Stomach (tissue), 9 donors: ENCODE measurements around the gene TNRC18. TPM values are rescaled to one million over a fixed set of nuclear protein-coding genes. Genes with fewer than 3 reads are reported as not detected.
"Not testable (repeated sequence)": the region's sequence is repeated elsewhere in the genome, so short reads cannot be mapped to it uniquely, and the experiment has no call there.

Source experiments
- DNase-seq, 2 donors: peaks; one replicate each; pipeline versions ENCODE4 v3.0.0 to v3.0.0-alpha.2; 2013 to 2019
- H3K27ac ChIP-seq, 5 donors: fragments of 200-600 bp in 4 of 5; sonication (generic) in 4 of 5; one replicate each; pipeline ENCODE4 v1.5.1; 2013 to 2019; ENCODE audit warnings: mild to moderate bottlenecking in 1 of 5, moderate library complexity in 1 of 5
- H3K27me3 ChIP-seq, 3 donors: fragments of 200-600 bp; sonication (generic); one replicate each; pipeline ENCODE4 v1.5.1; 2017 to 2019; ENCODE audit warnings: mixed run types in 1 of 3
- H3K36me3 ChIP-seq, 4 donors: fragments of 200-600 bp; sonication (generic); 1 replicate in 3 of 4; 2 replicates in 1 of 4; pipeline ENCODE4 v1.5.1; 2016 to 2019
- H3K4me1 ChIP-seq, 4 donors: fragments of 200-600 bp; sonication (generic); one replicate each; pipeline ENCODE4 v1.5.1; 2016 to 2019
- H3K4me3 ChIP-seq, 4 donors: fragments of 200-600 bp; sonication (generic) in 3 of 4; one replicate each; pipeline ENCODE4 v1.5.1; 2016 to 2019; ENCODE audit warnings: mild to moderate bottlenecking in 1 of 4
- H3K9me3 ChIP-seq, 4 donors: fragments of 200-600 bp; sonication (generic); one replicate each; pipeline ENCODE4 v1.5.1; 2016 to 2019
- CTCF ChIP-seq, 7 experiments: fragments of 450-650 bp in 4 of 7; fragments of 200-600 bp in 3 of 7; sonication (generic) in 3 of 7; IDR thresholded peaks; one replicate each; pipeline ENCODE4 v1.5.1; 2016 to 2019; ENCODE audit warnings: antibody characterized with exemption in 7 of 7, control low read depth in 2 of 7, mild to moderate bottlenecking in 1 of 7
- EP300 ChIP-seq: sonication (generic); formaldehyde crosslinking; IDR thresholded peaks from one replicate; pipeline ENCODE4 v1.6.1; 2017; ENCODE audit warnings: antibody characterized with exemption
- POLR2A ChIP-seq, 4 donors: fragments of 450-650 bp; IDR thresholded peaks; one replicate each; pipeline ENCODE4 v1.6.1; 2016; ENCODE audit warnings: antibody characterized with exemption in 4 of 4, control low read depth in 2 of 4, mild to moderate bottlenecking in 1 of 4, moderate library complexity in 1 of 4
- POLR2AphosphoS5 ChIP-seq, 3 donors: sonication (generic); formaldehyde crosslinking; IDR thresholded peaks; one replicate each; pipeline ENCODE4 v1.6.1; 2016; ENCODE audit warnings: antibody characterized with exemption in 3 of 3
- WGBS, 5 donors: extraction: QIAGEN DNeasy Blood & Tissue Kit in 3 of 5; methylation state at CpG; one replicate each; pipeline versions ENCODE4 v1.1.5 to v1.1.7; 2013 to 2018; 5-methylcytosine and 5-hydroxymethylcytosine counted together
- intact Hi-C: fragments of 100-400 bp; cut with DNase I; formaldehyde crosslinking; loops from one replicate; pipeline ENCODE4 v1.15.1; 2023; ENCODE audit warnings: low total_unique reads
- polyA plus RNA-seq, 3 donors: library from polyadenylated mRNA; stranded (reverse); fragments of 200-250 nt; gene quantifications; one replicate each; pipeline ENCODE4 v1.2.3, GENCODE V29; 2013
- total RNA-seq, 5 donors: library from RNA; depleted of rRNA; stranded (reverse); fragments of >200 nt; gene quantifications; one replicate each; pipeline versions ENCODE4 v1.1.0 to v1.2.3, GENCODE V29; 2014 to 2016
- donor health status: healthy with polysubstance abuse.
- donor health status: Bipolar disorder and iron deficiency.
- donor health status: healthy.

The TNRC18 gene
- total and polyA plus RNA-seq, 8 donors, result 8.5 to 463 (median 81.8) TPM

- H3K4me3 ChIP-seq, result no peak overlapping the region
- H3K36me3 ChIP-seq, result no peaks in the 10 kb centered on the region
- no peak overlapping the region for H3K27ac ChIP-seq
- no peaks in the 10 kb centered on the region for H3K9me3 ChIP-seq
- DNase-seq, result no peak
- intact Hi-C loops, result no loop called here
- TF ChIP-seq EP300, result no peak
- no peak for TF ChIP-seq CTCF (IDR thresholded peaks at IDR 0.05)
- TF ChIP-seq POLR2A (IDR thresholded peaks at IDR 0.05), result no peak
- TF ChIP-seq POLR2AphosphoS5 (IDR thresholded peaks at IDR 0.05), result no peak
- WGBS, 5 donors, result 88 to 97% (median 96%) methylated on average over 4 to 19 of the region's 19 CpGs
- peaks cover 13 to 22% (median 18%) of the 10 kb centered on the region in 4 donors for H3K4me1 ChIP-seq
- H3K27me3 ChIP-seq, result peaks cover 0 to 19% (median 9%) of the 10 kb centered on the region in 3 donors
Observed at GRCh38 chr7:5287802-5288201, 135.8 kb downstream of the TNRC18 start.

DNA sequence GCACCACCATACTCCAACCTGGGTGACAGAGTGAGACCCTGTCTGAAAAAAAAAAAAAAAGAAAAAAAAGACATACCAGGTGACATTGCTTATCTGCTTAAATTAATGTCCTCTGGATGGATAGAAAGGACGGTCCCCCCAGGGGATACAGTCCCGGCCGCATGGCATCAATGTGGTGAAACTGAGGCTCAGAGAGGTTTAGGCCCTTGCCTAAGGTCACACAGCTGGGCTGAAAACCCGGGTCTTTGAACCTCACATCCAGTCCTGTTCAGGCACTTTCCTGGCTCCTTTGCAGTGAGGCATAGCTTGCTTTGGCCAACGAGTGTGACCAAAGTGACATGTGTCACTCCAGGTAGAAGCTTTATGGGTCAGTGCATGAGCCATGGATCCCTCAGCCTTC, 136.3 kb downstream of the TNRC18 start:
- H3K9me3 ChIP-seq, DNase-seq, intact Hi-C loops, H3K4me3 ChIP-seq, H3K27ac ChIP-seq, H3K36me3 ChIP-seq: not testable (repeated sequence)
- Histone ChIP-seq H3K27me3 (peaks cover 0 to 19% (median 9%) of the 10 kb centered on the region in 3 donors), H3K4me1 (peaks cover 13 to 22% (median 18%) of the 10 kb centered on the region in 4 donors)
- WGBS, 5 donors, result 84 to 93% (median 87%) methylated on average over 4 to 5 of the region's 5 CpGs

DNA sequence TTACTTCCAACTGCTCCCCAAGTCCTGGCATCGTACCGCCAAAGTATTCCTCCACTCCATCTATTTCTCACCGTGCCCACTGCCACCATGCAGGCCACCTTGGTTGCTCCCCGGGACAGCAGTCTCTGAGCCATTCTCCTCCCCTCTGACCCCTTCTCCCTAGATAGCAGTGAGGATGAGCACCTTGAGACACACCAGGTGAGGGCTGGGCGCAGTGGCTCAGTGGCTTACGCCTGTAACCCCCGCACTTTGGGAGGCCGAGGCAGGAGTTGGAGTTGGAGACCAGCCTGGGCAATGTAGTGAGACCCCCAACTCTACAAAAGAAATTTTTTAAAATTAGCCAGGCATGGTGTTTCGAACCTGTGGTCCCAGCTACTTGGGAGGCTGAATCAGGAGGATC, 136.7 kb downstream of the TNRC18 start:
- H3K27ac ChIP-seq, result no peak overlapping the region
- no peak overlapping the region for H3K4me3 ChIP-seq
- no peak for TF ChIP-seq CTCF (IDR thresholded peaks at IDR 0.05)
- TF ChIP-seq EP300, result no peak
- TF ChIP-seq POLR2AphosphoS5 (IDR thresholded peaks at IDR 0.05), result no peak
- TF ChIP-seq POLR2A (IDR thresholded peaks at IDR 0.05), result no peak
- intact Hi-C loops, result no loop called here
- H3K36me3 ChIP-seq, result no peaks in the 10 kb centered on the region
- no peaks in the 10 kb centered on the region for H3K9me3 ChIP-seq
- H3K4me1 ChIP-seq, result peaks cover 13 to 22% (median 18%) of the 10 kb centered on the region in 4 donors
- peaks cover 0 to 19% (median 9%) of the 10 kb centered on the region in 3 donors for H3K27me3 ChIP-seq
- DNase-seq, result no peak
- 89 to 96% (median 93%) methylated on average over 9 of the region's 9 CpGs for WGBS, 5 donors

GRCh38 chr7:5284304-5285281, 139.0 kb downstream of the TNRC18 start:
- Histone ChIP-seq H3K4me3 (peak overlapping the region in 1 of 4 donors; percentile 9), H3K9me3 (no peaks in the 10 kb centered on the region), H3K36me3 (no peaks in the 10 kb centered on the region), H3K27me3 (peaks cover 0 to 19% (median 9%) of the 10 kb centered on the region in 3 donors), H3K4me1 (peaks cover 13 to 22% (median 18%) of the 10 kb centered on the region in 4 donors), H3K27ac (no peak overlapping the region)
- 25 to 36% (median 29%) methylated on average over 13 to 24 of the region's 24 CpGs for WGBS, 5 donors
- TF ChIP-seq POLR2A (IDR thresholded peaks at IDR 0.05) (no peak), CTCF (IDR thresholded peaks at IDR 0.05) (no peak), EP300 (no peak), POLR2AphosphoS5 (IDR thresholded peaks at IDR 0.05) (no peak)
- intact Hi-C loops, result no loop called here
- peak; percentile 65 to 88 for DNase-seq
